GM12878 (cell line): ENCODE results near the gene PDLIM5. TPM values are rescaled to one million over a fixed set of nuclear protein-coding genes. Genes with fewer than 3 reads are reported as not detected.

ENCODE experiments used
- ATAC-seq: fragments of 200-7000 bp; cut with Tn5 transposase; 3 replicates; pipeline ENCODE4 v1.9.1; 2020; ENCODE audit warnings: mild to moderate bottlenecking, moderate library complexity
- BruUV-seq: library from RNA; stranded (reverse); fragments of 400-500 nt; replicated peaks from 2 replicates; lab custom pipeline; 2021; lab: Mats Ljungman, UMichigan
- CTCF ChIA-PET: fragments of 300-600 bp; sonication (Branson Sonifier 250); formaldehyde crosslinking; extraction: SDS; loops from one replicate; lab custom pipeline; 2021; ENCODE audit warnings: inconsistent platforms; lab: Yijun Ruan, JAX
- POLR2A ChIA-PET: fragments of 350-600 bp; formaldehyde crosslinking; extraction: SDS; loops from one replicate; lab custom pipeline; 2021; ENCODE audit warnings: inconsistent platforms; lab: Charles Lee
- RAD21 ChIA-PET: fragments of 300-600 bp; sonication (Branson Sonifier 250); formaldehyde crosslinking; loops from one replicate; lab custom pipeline; 2023; ENCODE audit warnings: antibody characterized with exemption; ENCODE audit not compliant: unreplicated experiment; lab: Charles Lee
- SMC1A ChIA-PET: fragments of 300-600 bp; sonication (Branson Sonifier 250); formaldehyde crosslinking; loops from one replicate; lab custom pipeline; 2023; ENCODE audit not compliant: unreplicated experiment, uncharacterized antibody; lab: Charles Lee
- DNase-seq: peaks from one replicate; pipeline ENCODE4 v3.0.0-alpha.2; 2011; ENCODE audit warnings: low read depth, low spot score
- FAIRE-seq: peaks from 3 replicates; lab custom pipeline; 2011; peaks lifted over from hg19 to GRCh38; lab: Jason Lieb, UNC
- H2AFZ ChIP-seq: 2 replicates; pipeline ENCODE4 v1.6.0; 2011; ENCODE audit warnings: low read depth, low read length, control low read depth; ENCODE audit not compliant: control insufficient read depth
- H3K27ac ChIP-seq: 2 replicates; pipeline ENCODE4 v1.5.1; 2011; ENCODE audit warnings: control low read depth; ENCODE audit not compliant: control insufficient read depth, insufficient read depth
- H3K27me3 ChIP-seq, 2 experiments: replicated peaks in 1 of 2; 2 replicates each; pipeline versions ENCODE4 v1.6.0 to v1.6.1; 2011; ENCODE audit warnings: low read length in 1 of 2; ENCODE audit not compliant: control insufficient read depth in 2 of 2, insufficient read depth in 2 of 2
- H3K36me3 ChIP-seq, 2 experiments: 2 replicates each; pipeline ENCODE4 v1.5.1; 2011; ENCODE audit warnings: low read length in 1 of 2; ENCODE audit not compliant: control insufficient read depth in 2 of 2, insufficient read depth in 2 of 2
- H3K4me1 ChIP-seq: 2 replicates; pipeline ENCODE4 v1.6.1; 2011; ENCODE audit warnings: mild to moderate bottlenecking, low read length, moderate library complexity, mixed read lengths; ENCODE audit not compliant: control insufficient read depth, insufficient read depth
- H3K4me2 ChIP-seq: 2 replicates; pipeline ENCODE4 v1.6.0; 2011; ENCODE audit warnings: control low read depth; ENCODE audit not compliant: control insufficient read depth, insufficient read depth
- H3K4me3 ChIP-seq: fragments of 200-600 bp; sonication (generic); 2 replicates; pipeline ENCODE4 v1.5.1; 2016
- H3K79me2 ChIP-seq: 2 replicates; pipeline ENCODE4 v1.6.0; 2011; ENCODE audit warnings: low read length; ENCODE audit not compliant: control insufficient read depth, insufficient read depth
- H3K9ac ChIP-seq: 2 replicates; pipeline ENCODE4 v1.8.0; 2011; ENCODE audit warnings: low read length, control low read depth, mixed read lengths; ENCODE audit not compliant: control insufficient read depth, insufficient read depth
- H3K9me3 ChIP-seq: replicated peaks from 3 replicates; pipeline ENCODE4 v1.5.1; 2011; ENCODE audit warnings: mild to moderate bottlenecking, low read length; ENCODE audit not compliant: control insufficient read depth, insufficient read depth
- H4K20me1 ChIP-seq: 2 replicates; pipeline ENCODE4 v1.6.0; 2011; ENCODE audit not compliant: control insufficient read depth, insufficient read depth
- ATF2 ChIP-seq: IDR thresholded peaks from 2 replicates; pipeline ENCODE4 v1.6.1; 2012; ENCODE audit warnings: low read length, inconsistent platforms
- BCL11A ChIP-seq: IDR thresholded peaks from 2 replicates; pipeline ENCODE4 v1.6.1; 2011; ENCODE audit warnings: low read depth, low read length
- GATAD2B ChIP-seq: fragments of 450-650 bp; conservative IDR thresholded peaks from 2 replicates; pipeline ENCODE4 v1.6.1; 2017; ENCODE audit warnings: low read depth, mild to moderate bottlenecking, moderate library complexity
- HDAC2 ChIP-seq: fragments of 200-600 bp; sonication (generic); IDR thresholded peaks from 2 replicates; pipeline ENCODE4 v1.6.1; 2017
- IRF5 ChIP-seq: fragments of 450-650 bp; IDR thresholded peaks from 2 replicates; pipeline ENCODE4 v1.6.1; 2017; ENCODE audit warnings: borderline replicate concordance
- MEF2B ChIP-seq: fragments of 450-650 bp; IDR thresholded peaks from 2 replicates; pipeline ENCODE4 v1.6.1; 2018; ENCODE audit warnings: mild to moderate bottlenecking, moderate library complexity; ENCODE audit not compliant: partially characterized antibody, poor library complexity, severe bottlenecking
- MYB ChIP-seq: fragments of 150-350 bp; IDR thresholded peaks from 2 replicates; pipeline ENCODE4 v1.6.1; 2014; ENCODE audit warnings: mild to moderate bottlenecking, low read depth, low read length, borderline replicate concordance
- NFYA ChIP-seq: IDR thresholded peaks from 2 replicates; pipeline ENCODE4 v1.6.1; 2011; ENCODE audit warnings: low read depth, mild to moderate bottlenecking, low read length, improper control_type of control experiment, borderline replicate concordance
- SPI1 ChIP-seq: IDR thresholded peaks from 2 replicates; pipeline ENCODE4 v1.6.1; 2011; ENCODE audit warnings: low read depth, mild to moderate bottlenecking, low read length, moderate library complexity, borderline replicate concordance; ENCODE audit not compliant: insufficient read depth
- TCF3 ChIP-seq: IDR thresholded peaks from 2 replicates; pipeline ENCODE4 v1.6.1; 2012; ENCODE audit warnings: low read depth, mild to moderate bottlenecking, low read length, borderline replicate concordance; ENCODE audit not compliant: insufficient read depth
- ZBED1 ChIP-seq: IDR thresholded peaks from 2 replicates; pipeline ENCODE4 v1.6.1; 2016; ENCODE audit warnings: borderline replicate concordance
- ZBTB11 ChIP-seq: fragments of 450-650 bp; formaldehyde crosslinking; IDR thresholded peaks from 2 replicates; pipeline ENCODE4 v1.5.0; 2022; ENCODE audit warnings: mild to moderate bottlenecking, missing genetic modification characterization
- ZNF592 ChIP-seq: fragments of 450-650 bp; IDR thresholded peaks from 2 replicates; pipeline ENCODE4 v1.6.1; 2017; ENCODE audit warnings: mild to moderate bottlenecking, moderate library complexity
- WGBS: methylation state at CpG from one replicate; pipeline ENCODE4 v1.1.6; 2016; ENCODE audit warnings: low lambda C conversion rate; ENCODE audit not compliant: insufficient replicate concordance, insufficient coverage; ENCODE audit errors: missing lambda C conversion rate; 5-methylcytosine and 5-hydroxymethylcytosine counted together
- in situ Hi-C: fragments of 300-500 bp; cut with MboI; formaldehyde crosslinking; loops from 9 replicates; pipeline ENCODE4 v1.14.3; 2018; ENCODE audit warnings: mixed read lengths
- intact Hi-C: fragments of 100-400 bp; cut with micrococcal nuclease; formaldehyde crosslinking; loops from one replicate; pipeline ENCODE4 v1.14.2; 2022; ENCODE audit not compliant: unreplicated experiment
- polyA plus RNA-seq, 11 experiments: library from polyadenylated mRNA; depleted of rRNA in 4 of 11; unstranded in 6 of 11; stranded (reverse) in 5 of 11; fragments of >200 nt; fragmentation: Nextera tagmentation in 4 of 11; fragmentation: Illumina TruSeq in 1 of 11; extraction: Ambion mirVana in 4 of 11; extraction: Trizol in 1 of 11; gene quantifications; 1 replicate in 1 of 11; 2 replicates in 10 of 11; pipeline versions ENCODE4 v1.2.1 to v1.2.3, GENCODE V29; 2011 to 2016; ENCODE audit warnings: inconsistent platforms in 2 of 11, missing spikeins in 2 of 11, low read depth in 1 of 11
- total RNA-seq, 4 experiments: library from RNA; depleted of rRNA in 3 of 4; stranded (reverse); fragments of >200 nt in 3 of 4; fragmentation: Illumina TruSeq in 1 of 4; extraction: Trizol in 1 of 4; gene quantifications; 2 replicates each; pipeline versions ENCODE4 v1.2.1 to v1.2.3, GENCODE V29; 2013 to 2021

PDLIM5 gene
- total and polyA plus RNA-seq, 10 of the 15 experiments (the other 5 are each of a cell fraction or from before 2014, with no cell fraction given) = 10.0 to 52.9 (median 20.7) TPM

- Histone ChIP-seq H4K20me1 (no peaks in the 10 kb centered on the region), H3K4me3 (no peak overlapping the region), H3K27me3 (peaks cover 0 to 3% of the 10 kb centered on the region in 2 experiments; a peak in 1 of 4 replicates), H3K9me3 (no peaks in the 10 kb centered on the region; the same call in 2 of the 3 replicates), H3K4me2 (no peak overlapping the region), H2AFZ (no peak overlapping the region), H3K9ac (no peak overlapping the region), H3K79me2 (no peaks in the 10 kb centered on the region), H3K36me3 (no peaks in the 10 kb centered on the region), H3K27ac (no peak overlapping the region), H3K4me1 (no peaks in the 10 kb centered on the region)
- intact Hi-C loops = no loop called here
- ATAC-seq (no peak), DNase-seq (no peak), FAIRE-seq (no peak)
- ChIA-PET SMC1A (interaction anchor here (1.3 kb wide), 1 partner anchor 180 kb away, joined by 3 read pairs; no protein-coding TSS in a partner anchor), CTCF (no interaction called here), POLR2A (no interaction called here), RAD21 (no interaction called here)
- WGBS = 44% methylated on average over 3 of the region's 3 CpGs
- in situ Hi-C loops = no loop called here
- no TSS peak for BruUV-seq
- no peak for TF ChIP-seq BCL11A
- TF ChIP-seq IRF5 = no peak
- no peak for TF ChIP-seq SPI1
- TF ChIP-seq HDAC2 = no peak
- no peak for TF ChIP-seq ATF2
- TF ChIP-seq ZBED1 = no peak
- TF ChIP-seq TCF3 = no peak
- TF ChIP-seq GATAD2B = no peak
- TF ChIP-seq MYB = no peak
- no peak for TF ChIP-seq MEF2B
- TF ChIP-seq ZBTB11 (CRISPR knock-in tag) = no peak
- TF ChIP-seq NFYA = no peak
- TF ChIP-seq ZNF592 = no peak
Observed at GRCh38 chr4:94412019-94412657, 39.6 kb upstream of the PDLIM5 start.
